A549 (cell line): Measurements from ENCODE around the gene ALG14. TPM values are rescaled to one million over a fixed set of nuclear protein-coding genes. Genes with fewer than 3 reads are reported as not detected.
A peak's percentile ranks its signal among the peaks of the same experiment; 100 is the strongest.

Experiments
- ATAC-seq, 2 experiments: fragments of 200-7000 bp in 1 of 2; fragments of >200 bp in 1 of 2; cut with Nextera tagmentation in 1 of 2; cut with Tn5 transposase in 1 of 2; 3 replicates each; pipeline versions ENCODE4 v1.8.0 to v1.9.1; 2018 to 2020; ENCODE audit warnings: mild to moderate bottlenecking in 1 of 2, moderate library complexity in 1 of 2
- CTCF ChIA-PET: fragments of 300-600 bp; sonication (Branson Sonifier 250); formaldehyde crosslinking; extraction: SDS; loops from one replicate; lab custom pipeline; 2021; ENCODE audit warnings: antibody characterized with exemption, inconsistent platforms; lab: Yijun Ruan, JAX
- POLR2A ChIA-PET: fragments of 350-600 bp; formaldehyde crosslinking; extraction: SDS; loops from one replicate; lab custom pipeline; 2021; ENCODE audit warnings: antibody characterized with exemption, inconsistent platforms; lab: Yijun Ruan, JAX
- DNase-seq, 2 experiments: peaks; one replicate each; pipeline versions ENCODE4 v3.0.0 to v3.0.0-alpha.2; 2011 to 2016; ENCODE audit warnings: low read depth in 1 of 2, low spot score in 1 of 2
- FAIRE-seq: peaks from 2 replicates; lab custom pipeline; 2011; peaks lifted over from hg19 to GRCh38; lab: Jason Lieb, UNC
- H3K27ac ChIP-seq, 2 experiments: fragments of >200 bp; sonication (Bioruptor Twin); formaldehyde crosslinking; 3 replicates each; pipeline ENCODE4 v1.5.1; 2016 to 2017
- H3K4me1 ChIP-seq: fragments of >200 bp; sonication (Bioruptor Twin); formaldehyde crosslinking; 3 replicates; pipeline ENCODE4 v1.6.1; 2016
- H3K4me2 ChIP-seq: fragments of >200 bp; sonication (Bioruptor Twin); formaldehyde crosslinking; 3 replicates; pipeline ENCODE4 v1.6.1; 2016
- H3K4me3 ChIP-seq: fragments of >200 bp; sonication (Bioruptor Twin); formaldehyde crosslinking; 3 replicates; pipeline ENCODE4 v1.5.1; 2016
- H3K9me3 ChIP-seq: fragments of >200 bp; sonication (Bioruptor Twin); formaldehyde crosslinking; 3 replicates; pipeline ENCODE4 v1.6.1; 2016
- CEBPB ChIP-seq, 2 experiments: fragments of >200 bp in 1 of 2; sonication (Bioruptor Twin) in 1 of 2; formaldehyde crosslinking in 1 of 2; IDR thresholded peaks; 2 replicates each; pipeline ENCODE4 v1.6.1; 2012 to 2016
- CHD4 ChIP-seq: fragments of 200-600 bp; sonication (generic); IDR thresholded peaks from 2 replicates; pipeline ENCODE4 v1.6.1; 2016; ENCODE audit warnings: antibody characterized with exemption, mild to moderate bottlenecking, borderline replicate concordance
- ESRRA ChIP-seq: fragments of 150-350 bp; IDR thresholded peaks from 2 replicates; pipeline ENCODE4 v1.6.1; 2014; ENCODE audit warnings: mild to moderate bottlenecking, low read length, borderline replicate concordance
- FOSL2 ChIP-seq, 2 experiments: fragments of 450-650 bp in 1 of 2; fragments of >200 bp in 1 of 2; sonication (Bioruptor Twin) in 1 of 2; formaldehyde crosslinking; IDR thresholded peaks; 2 replicates each; pipeline versions ENCODE4 v1.5.0 to v1.6.1; 2016 to 2020; ENCODE audit warnings: mild to moderate bottlenecking in 1 of 2, moderate library complexity in 1 of 2
- GATA3 ChIP-seq: IDR thresholded peaks from 2 replicates; pipeline ENCODE4 v1.6.1; 2012; ENCODE audit warnings: borderline replicate concordance
- HDAC2 ChIP-seq: fragments of 200-600 bp; sonication (generic); IDR thresholded peaks from 2 replicates; pipeline ENCODE4 v1.6.1; 2016
- HOXA7 ChIP-seq: fragments of 250-450 bp; sonication (Bioruptor Pico); IDR thresholded peaks from 2 replicates; pipeline ENCODE4 v1.5.0; 2020; ENCODE audit warnings: mild to moderate bottlenecking, moderate library complexity
- HOXB13 ChIP-seq: fragments of 250-450 bp; sonication (Bioruptor Pico); IDR thresholded peaks from 2 replicates; pipeline ENCODE4 v1.5.0; 2020; ENCODE audit warnings: low read depth, mild to moderate bottlenecking, moderate library complexity
- KDM5A ChIP-seq: fragments of 200-600 bp; sonication (generic); IDR thresholded peaks from 2 replicates; pipeline ENCODE4 v1.6.1; 2016; ENCODE audit warnings: antibody characterized with exemption, mild to moderate bottlenecking
- MAFK ChIP-seq: fragments of 450-650 bp; IDR thresholded peaks from 2 replicates; pipeline ENCODE4 v1.6.1; 2014; ENCODE audit not compliant: partially characterized antibody
- NFE2L2 ChIP-seq: fragments of 150-350 bp; conservative IDR thresholded peaks from 2 replicates; pipeline ENCODE4 v1.6.1; 2014; ENCODE audit warnings: low read length
- NPAS2 ChIP-seq: fragments of 250-450 bp; sonication (Bioruptor Pico); IDR thresholded peaks from 2 replicates; pipeline ENCODE4 v1.8.0; 2022; ENCODE audit warnings: mild to moderate bottlenecking, moderate library complexity, borderline replicate concordance
- PHF8 ChIP-seq: fragments of 200-600 bp; sonication (generic); IDR thresholded peaks from 2 replicates; pipeline ENCODE4 v1.6.1; 2016; ENCODE audit warnings: low read depth, mild to moderate bottlenecking, antibody characterized with exemption, moderate library complexity, borderline replicate concordance
- POLR2A ChIP-seq: IDR thresholded peaks from 2 replicates; pipeline ENCODE4 v1.6.1; 2012; ENCODE audit warnings: mild to moderate bottlenecking, low read length
- RAD21 ChIP-seq, 2 experiments: fragments of >200 bp in 1 of 2; sonication (Bioruptor Twin) in 1 of 2; formaldehyde crosslinking in 1 of 2; IDR thresholded peaks in 1 of 2; conservative IDR thresholded peaks in 1 of 2; 2 replicates in 1 of 2; 3 replicates in 1 of 2; pipeline ENCODE4 v1.6.1; 2012 to 2018; ENCODE audit warnings: inconsistent platforms in 1 of 2
- SMC3 ChIP-seq: fragments of >200 bp; sonication (Bioruptor Twin); formaldehyde crosslinking; IDR thresholded peaks from 3 replicates; pipeline ENCODE4 v1.6.1; 2018; ENCODE audit warnings: inconsistent platforms
- ZSCAN20 ChIP-seq: fragments of 250-450 bp; sonication (Bioruptor Pico); IDR thresholded peaks from 2 replicates; pipeline ENCODE4 v1.8.0; 2022; ENCODE audit warnings: mild to moderate bottlenecking, moderate library complexity
- WGBS: methylation state at CpG from one replicate; pipeline ENCODE4 v1.1.6; 2017; ENCODE audit errors: missing lambda C conversion rate; 5-methylcytosine and 5-hydroxymethylcytosine counted together
- polyA plus RNA-seq, 4 experiments: library from polyadenylated mRNA; depleted of rRNA in 3 of 4; stranded (reverse); fragments of >200 nt; fragmentation: RNase III in 1 of 4; extraction: RNeasy Plus Mini Kit Qiagen cat#74134 plus additional on column Dnase treatment in 1 of 4; gene quantifications; 2 replicates in 3 of 4; 3 replicates in 1 of 4; pipeline ENCODE4 v1.2.3, GENCODE V29; 2011 to 2017
- TF ChIP-seq, protein P1 (sequence below): fragments of 200-600 bp; sonication (generic); IDR thresholded peaks from 2 replicates; pipeline ENCODE4 v1.6.1; 2016; ENCODE audit warnings: antibody characterized with exemption, mild to moderate bottlenecking, moderate library complexity
- TF ChIP-seq, protein P2 (sequence below): IDR thresholded peaks from 2 replicates; pipeline ENCODE4 v1.6.1; 2012; ENCODE audit warnings: low read depth, borderline replicate concordance
- TF ChIP-seq, protein P3 (sequence below): fragments of 450-650 bp; IDR thresholded peaks from 2 replicates; pipeline ENCODE4 v1.6.1; 2014; ENCODE audit warnings: antibody characterized with exemption
- TF ChIP-seq, protein P4 (sequence below): fragments of 250-450 bp; sonication (Bioruptor Pico); IDR thresholded peaks from 2 replicates; pipeline ENCODE4 v1.5.0; 2020; ENCODE audit warnings: low read depth, mild to moderate bottlenecking, moderate library complexity
- TF ChIP-seq, protein P5 (sequence below): fragments of 150-350 bp; IDR thresholded peaks from 2 replicates; pipeline ENCODE4 v1.6.1; 2014; ENCODE audit warnings: low read depth, mild to moderate bottlenecking, low read length
- TF ChIP-seq, protein P6 (sequence below): IDR thresholded peaks from 2 replicates; pipeline ENCODE4 v1.6.1; 2012
- TF ChIP-seq, protein P7 (sequence below): IDR thresholded peaks from 2 replicates; pipeline ENCODE4 v1.6.1; 2012
- TF ChIP-seq, protein P8 (sequence below): fragments of >200 bp; sonication (Bioruptor Twin); formaldehyde crosslinking; IDR thresholded peaks from 2 replicates; pipeline ENCODE4 v1.6.1; 2016

ALG14 gene
- polyA plus RNA-seq, 2 of the 4 experiments (the other 2 are of a cell fraction), result 5.0 to 5.4 TPM

DNA sequence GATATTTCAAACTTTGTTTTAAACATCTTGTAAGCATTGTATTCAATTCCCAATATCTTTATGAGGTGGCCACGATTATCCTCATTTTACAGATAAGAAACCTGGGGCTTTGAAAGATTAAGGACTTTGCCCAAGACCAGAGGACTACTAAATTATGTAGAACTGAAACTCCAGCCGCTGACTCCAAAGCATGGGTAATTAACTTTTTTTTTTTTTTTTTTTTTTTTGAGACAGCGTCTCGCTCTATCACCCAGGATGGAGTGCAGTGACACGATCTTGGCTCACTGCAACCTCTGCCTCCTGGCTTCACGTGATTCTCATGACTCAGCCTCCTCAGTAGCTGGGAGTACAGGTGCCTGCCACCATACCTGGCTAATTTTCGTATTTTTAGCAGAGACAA is 68.7 kb downstream of the ALG14 start:
- FAIRE-seq, result no peak
- Histone ChIP-seq H3K4me1 (peaks cover 8% of the 10 kb centered on the region), H3K4me3 (no peak overlapping the region), H3K9me3 (no peaks in the 10 kb centered on the region), H3K27ac (no peak overlapping the region), H3K4me2 (no peak overlapping the region)
- POLR2A ChIA-PET, result no interaction called here
- 85% methylated on average over 7 of the region's 7 CpGs for WGBS
- TF ChIP-seq HOXB13 (CRISPR knock-in tag) (no peak), NPAS2 (CRISPR knock-in tag) (no peak), RAD21 (conservative IDR thresholded peaks at IDR 0.05 in 1 of 2, IDR thresholded peaks at IDR 0.05 in 1 of 2) (no peak), HDAC2 (no peak), CEBPB (IDR thresholded peaks at IDR 0.05) (no peak), GATA3 (no peak), FOSL2 (IDR thresholded peaks at IDR 0.05) (no peak), FOSL2 (CRISPR knock-in tag; IDR thresholded peaks at IDR 0.05) (no peak), NFE2L2 (no peak), MAFK (no peak), HOXA7 (CRISPR knock-in tag) (no peak), POLR2A (no peak), KDM5A (no peak), SMC3 (no peak), ESRRA (no peak)
- TF ChIP-seq, protein P1, sequence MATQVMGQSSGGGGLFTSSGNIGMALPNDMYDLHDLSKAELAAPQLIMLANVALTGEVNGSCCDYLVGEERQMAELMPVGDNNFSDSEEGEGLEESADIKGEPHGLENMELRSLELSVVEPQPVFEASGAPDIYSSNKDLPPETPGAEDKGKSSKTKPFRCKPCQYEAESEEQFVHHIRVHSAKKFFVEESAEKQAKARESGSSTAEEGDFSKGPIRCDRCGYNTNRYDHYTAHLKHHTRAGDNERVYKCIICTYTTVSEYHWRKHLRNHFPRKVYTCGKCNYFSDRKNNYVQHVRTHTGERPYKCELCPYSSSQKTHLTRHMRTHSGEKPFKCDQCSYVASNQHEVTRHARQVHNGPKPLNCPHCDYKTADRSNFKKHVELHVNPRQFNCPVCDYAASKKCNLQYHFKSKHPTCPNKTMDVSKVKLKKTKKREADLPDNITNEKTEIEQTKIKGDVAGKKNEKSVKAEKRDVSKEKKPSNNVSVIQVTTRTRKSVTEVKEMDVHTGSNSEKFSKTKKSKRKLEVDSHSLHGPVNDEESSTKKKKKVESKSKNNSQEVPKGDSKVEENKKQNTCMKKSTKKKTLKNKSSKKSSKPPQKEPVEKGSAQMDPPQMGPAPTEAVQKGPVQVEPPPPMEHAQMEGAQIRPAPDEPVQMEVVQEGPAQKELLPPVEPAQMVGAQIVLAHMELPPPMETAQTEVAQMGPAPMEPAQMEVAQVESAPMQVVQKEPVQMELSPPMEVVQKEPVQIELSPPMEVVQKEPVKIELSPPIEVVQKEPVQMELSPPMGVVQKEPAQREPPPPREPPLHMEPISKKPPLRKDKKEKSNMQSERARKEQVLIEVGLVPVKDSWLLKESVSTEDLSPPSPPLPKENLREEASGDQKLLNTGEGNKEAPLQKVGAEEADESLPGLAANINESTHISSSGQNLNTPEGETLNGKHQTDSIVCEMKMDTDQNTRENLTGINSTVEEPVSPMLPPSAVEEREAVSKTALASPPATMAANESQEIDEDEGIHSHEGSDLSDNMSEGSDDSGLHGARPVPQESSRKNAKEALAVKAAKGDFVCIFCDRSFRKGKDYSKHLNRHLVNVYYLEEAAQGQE, result no peak
- TF ChIP-seq, protein P2, sequence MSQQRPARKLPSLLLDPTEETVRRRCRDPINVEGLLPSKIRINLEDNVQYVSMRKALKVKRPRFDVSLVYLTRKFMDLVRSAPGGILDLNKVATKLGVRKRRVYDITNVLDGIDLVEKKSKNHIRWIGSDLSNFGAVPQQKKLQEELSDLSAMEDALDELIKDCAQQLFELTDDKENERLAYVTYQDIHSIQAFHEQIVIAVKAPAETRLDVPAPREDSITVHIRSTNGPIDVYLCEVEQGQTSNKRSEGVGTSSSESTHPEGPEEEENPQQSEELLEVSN, result no peak
- TF ChIP-seq, protein P3, sequence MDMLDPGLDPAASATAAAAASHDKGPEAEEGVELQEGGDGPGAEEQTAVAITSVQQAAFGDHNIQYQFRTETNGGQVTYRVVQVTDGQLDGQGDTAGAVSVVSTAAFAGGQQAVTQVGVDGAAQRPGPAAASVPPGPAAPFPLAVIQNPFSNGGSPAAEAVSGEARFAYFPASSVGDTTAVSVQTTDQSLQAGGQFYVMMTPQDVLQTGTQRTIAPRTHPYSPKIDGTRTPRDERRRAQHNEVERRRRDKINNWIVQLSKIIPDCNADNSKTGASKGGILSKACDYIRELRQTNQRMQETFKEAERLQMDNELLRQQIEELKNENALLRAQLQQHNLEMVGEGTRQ, result no peak
- TF ChIP-seq, protein P4, sequence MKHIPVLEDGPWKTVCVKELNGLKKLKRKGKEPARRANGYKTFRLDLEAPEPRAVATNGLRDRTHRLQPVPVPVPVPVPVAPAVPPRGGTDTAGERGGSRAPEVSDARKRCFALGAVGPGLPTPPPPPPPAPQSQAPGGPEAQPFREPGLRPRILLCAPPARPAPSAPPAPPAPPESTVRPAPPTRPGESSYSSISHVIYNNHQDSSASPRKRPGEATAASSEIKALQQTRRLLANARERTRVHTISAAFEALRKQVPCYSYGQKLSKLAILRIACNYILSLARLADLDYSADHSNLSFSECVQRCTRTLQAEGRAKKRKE (CRISPR knock-in tag), result no peak
- TF ChIP-seq, protein P5, sequence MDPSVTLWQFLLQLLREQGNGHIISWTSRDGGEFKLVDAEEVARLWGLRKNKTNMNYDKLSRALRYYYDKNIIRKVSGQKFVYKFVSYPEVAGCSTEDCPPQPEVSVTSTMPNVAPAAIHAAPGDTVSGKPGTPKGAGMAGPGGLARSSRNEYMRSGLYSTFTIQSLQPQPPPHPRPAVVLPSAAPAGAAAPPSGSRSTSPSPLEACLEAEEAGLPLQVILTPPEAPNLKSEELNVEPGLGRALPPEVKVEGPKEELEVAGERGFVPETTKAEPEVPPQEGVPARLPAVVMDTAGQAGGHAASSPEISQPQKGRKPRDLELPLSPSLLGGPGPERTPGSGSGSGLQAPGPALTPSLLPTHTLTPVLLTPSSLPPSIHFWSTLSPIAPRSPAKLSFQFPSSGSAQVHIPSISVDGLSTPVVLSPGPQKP, result no peak
- CTCF ChIA-PET, result no interaction called here
- no peak for DNase-seq
- no peak for ATAC-seq

DNA sequence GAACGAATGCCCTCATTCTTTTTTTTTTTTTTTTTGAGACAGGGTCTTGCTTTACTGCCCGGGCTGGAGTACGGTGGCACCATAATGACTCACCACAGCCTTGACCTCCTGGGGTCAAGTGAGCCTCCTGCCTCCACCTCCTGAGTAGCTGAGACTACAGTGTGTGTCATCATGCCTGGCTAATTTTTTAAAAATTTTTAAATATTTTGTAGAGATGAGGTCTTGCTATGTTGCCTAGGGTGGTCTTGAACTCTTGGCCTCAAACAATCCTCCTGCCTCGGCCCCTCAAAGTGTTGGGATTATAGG is 69.4 kb downstream of the ALG14 start:
- CTCF ChIA-PET, result interaction anchor here (1.3 kb wide), 1 partner anchor 149 kb away, joined by 3 read pairs; no protein-coding TSS in a partner anchor
- POLR2A ChIA-PET, result interaction anchor here (0.6 kb wide), 1 partner anchor 25 kb away, joined by 4 read pairs; no protein-coding TSS in a partner anchor
- 55% methylated on average over 4 of the region's 4 CpGs for WGBS
- H3K9me3 ChIP-seq, result no peaks in the 10 kb centered on the region
- ATAC-seq (no peak), FAIRE-seq (no peak), DNase-seq (no peak)
- peak overlapping the region; percentile 34 for H3K4me2 ChIP-seq
- no peak overlapping the region for H3K27ac ChIP-seq
- no peak overlapping the region for H3K4me3 ChIP-seq
- peaks cover 8% of the 10 kb centered on the region for H3K4me1 ChIP-seq
- TF ChIP-seq NFE2L2, result no peak
- no peak for TF ChIP-seq CHD4
- no peak for TF ChIP-seq PHF8
- TF ChIP-seq, protein P6, sequence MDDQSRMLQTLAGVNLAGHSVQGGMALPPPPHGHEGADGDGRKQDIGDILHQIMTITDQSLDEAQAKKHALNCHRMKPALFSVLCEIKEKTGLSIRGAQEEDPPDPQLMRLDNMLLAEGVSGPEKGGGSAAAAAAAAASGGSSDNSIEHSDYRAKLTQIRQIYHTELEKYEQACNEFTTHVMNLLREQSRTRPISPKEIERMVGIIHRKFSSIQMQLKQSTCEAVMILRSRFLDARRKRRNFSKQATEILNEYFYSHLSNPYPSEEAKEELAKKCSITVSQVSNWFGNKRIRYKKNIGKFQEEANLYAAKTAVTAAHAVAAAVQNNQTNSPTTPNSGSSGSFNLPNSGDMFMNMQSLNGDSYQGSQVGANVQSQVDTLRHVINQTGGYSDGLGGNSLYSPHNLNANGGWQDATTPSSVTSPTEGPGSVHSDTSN, result no peak
- TF ChIP-seq, protein P7, sequence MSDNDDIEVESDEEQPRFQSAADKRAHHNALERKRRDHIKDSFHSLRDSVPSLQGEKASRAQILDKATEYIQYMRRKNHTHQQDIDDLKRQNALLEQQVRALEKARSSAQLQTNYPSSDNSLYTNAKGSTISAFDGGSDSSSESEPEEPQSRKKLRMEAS, result no peak
- TF ChIP-seq CEBPB (IDR thresholded peaks at IDR 0.05), result no peak
- TF ChIP-seq, protein P8, sequence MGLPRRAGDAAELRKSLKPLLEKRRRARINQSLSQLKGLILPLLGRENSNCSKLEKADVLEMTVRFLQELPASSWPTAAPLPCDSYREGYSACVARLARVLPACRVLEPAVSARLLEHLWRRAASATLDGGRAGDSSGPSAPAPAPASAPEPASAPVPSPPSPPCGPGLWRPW, result no peak
- no peak for TF ChIP-seq ZSCAN20 (CRISPR knock-in tag)
- no peak for TF ChIP-seq MAFK
